Renal cortical epithelial cell (primary cell): Measurements from ENCODE around the gene TPRKB. TPM values are rescaled to one million over a fixed set of nuclear protein-coding genes. Genes with fewer than 3 reads are reported as not detected.
"Not testable (repeated sequence)": the region's sequence is repeated elsewhere in the genome, so short reads cannot be mapped to it uniquely, and the experiment has no call there.

Experiments
- DNase-seq: peaks from one replicate; pipeline ENCODE4 v3.0.0-alpha.2; 2011; ENCODE audit warnings: low read depth
- total RNA-seq: library from RNA; depleted of rRNA; stranded (reverse); fragments of >200 nt; gene quantifications from 2 replicates; pipeline ENCODE4 v1.2.3, GENCODE V29; 2014

TPRKB gene
- total RNA-seq, result 23.4 and 53.3 TPM in 2 replicates

DNA sequence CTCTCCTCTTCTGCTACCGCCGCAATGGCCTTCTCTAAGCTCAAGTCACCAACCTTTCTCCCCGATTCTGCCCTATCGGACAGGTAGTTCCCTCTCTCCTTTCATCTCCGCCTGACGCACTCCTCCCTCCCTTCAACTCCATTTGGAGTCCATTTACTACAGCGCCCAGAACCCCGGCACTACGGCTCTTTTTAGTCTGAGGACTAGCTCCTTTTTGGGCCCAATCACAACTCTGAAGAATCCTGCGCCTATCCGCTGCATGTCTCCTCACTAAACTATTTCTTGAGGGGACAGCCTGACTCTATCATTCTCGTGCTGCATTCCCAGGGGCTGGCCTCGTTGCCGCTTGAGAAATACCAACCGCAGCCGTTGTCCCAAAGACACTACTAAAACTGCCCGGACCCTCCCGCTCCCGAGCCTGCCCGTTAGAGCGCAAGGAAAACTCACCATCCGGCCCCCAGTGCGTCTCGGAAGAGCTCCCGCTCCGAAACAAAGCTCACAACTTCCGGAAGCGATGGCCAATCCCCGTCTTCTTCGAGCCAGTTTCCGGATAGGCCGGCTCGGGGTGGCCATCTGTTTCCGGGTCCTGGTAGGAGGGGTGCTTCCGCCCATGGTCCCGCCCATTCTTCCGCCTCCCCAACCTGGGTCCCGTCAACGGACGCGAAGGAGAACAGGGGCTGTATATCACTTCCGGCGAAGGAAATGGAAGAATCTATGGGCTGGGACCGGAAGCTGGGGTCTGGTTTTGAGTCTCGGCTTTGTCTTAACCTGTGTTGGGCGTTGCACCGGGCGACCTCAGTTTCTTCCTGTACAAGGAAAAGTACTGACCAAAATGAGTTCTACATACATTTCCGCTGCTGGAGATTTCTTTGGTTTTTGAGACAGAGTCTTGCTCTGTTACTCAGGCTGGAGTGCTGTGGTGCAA lies at the start of gene TPRKB:
TPRKB (minus strand) TSS at position 491 of the 925 bp plus-strand sequence. CDS start 2,776 bp downstream, outside the sequence.
- peak; percentile 96 for DNase-seq

DNA sequence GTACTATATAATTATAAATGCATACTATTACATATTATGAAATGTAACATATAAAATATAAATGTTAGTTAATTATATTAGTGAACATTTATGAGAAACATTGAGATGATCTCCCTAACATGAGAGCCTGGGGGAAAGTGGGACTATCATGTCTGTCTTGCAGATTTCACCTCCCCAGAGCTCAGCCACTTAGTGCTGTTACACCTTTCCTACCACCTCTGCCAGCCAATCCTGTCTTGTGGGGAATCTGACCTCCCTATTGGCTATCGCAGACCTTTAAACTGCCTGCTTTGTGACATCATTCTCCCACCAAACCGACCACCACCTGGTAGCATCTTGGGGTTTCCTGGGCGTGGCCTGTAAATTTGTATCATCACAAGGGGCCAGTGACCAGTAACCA lies 46.7 kb upstream of the TPRKB start, which contains the start of gene C2orf78:
C2orf78 (plus strand) TSS at position 301 of the 400 bp plus-strand sequence. CDS start 127 bp downstream, outside the sequence.
- DNase-seq, result not testable (repeated sequence)

DNA sequence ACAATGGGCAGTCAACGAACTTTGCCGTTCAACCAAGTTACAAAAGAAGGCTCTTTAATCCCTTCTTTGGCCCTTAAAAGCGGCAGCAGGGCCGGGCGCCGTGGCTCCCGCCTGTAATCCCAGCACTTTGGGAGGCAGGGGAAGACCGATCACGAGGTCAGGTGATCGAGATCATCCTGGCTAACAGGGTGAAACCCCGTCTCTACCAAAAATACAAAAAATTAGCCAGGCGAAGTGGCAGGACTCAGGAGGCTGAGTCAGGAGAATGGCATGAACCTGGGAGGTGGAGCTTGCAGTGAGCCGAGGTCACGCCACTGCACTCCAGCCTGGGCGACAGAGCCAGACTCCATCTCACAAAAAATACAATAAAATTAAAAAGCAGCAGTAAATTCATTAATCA lies 46.3 kb upstream of the TPRKB start:
- DNase-seq, result peak; percentile 4

DNA sequence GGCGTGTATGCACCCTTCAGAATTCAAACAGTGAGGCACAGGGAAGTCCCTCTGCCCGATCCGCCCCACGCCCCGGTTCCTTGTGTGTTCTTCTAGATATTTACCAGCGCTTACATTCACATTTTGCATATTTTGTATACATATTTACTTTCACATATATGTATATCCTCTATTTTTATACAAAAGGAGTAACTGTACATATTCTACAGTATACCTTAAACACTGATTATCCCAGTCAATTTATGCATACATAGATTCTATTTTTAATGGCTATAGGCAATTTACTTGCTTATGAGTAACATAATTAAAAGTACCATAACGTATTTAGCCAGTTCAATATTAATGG lies 43.1 kb upstream of the TPRKB start:
- DNase-seq, result no peak

DNA sequence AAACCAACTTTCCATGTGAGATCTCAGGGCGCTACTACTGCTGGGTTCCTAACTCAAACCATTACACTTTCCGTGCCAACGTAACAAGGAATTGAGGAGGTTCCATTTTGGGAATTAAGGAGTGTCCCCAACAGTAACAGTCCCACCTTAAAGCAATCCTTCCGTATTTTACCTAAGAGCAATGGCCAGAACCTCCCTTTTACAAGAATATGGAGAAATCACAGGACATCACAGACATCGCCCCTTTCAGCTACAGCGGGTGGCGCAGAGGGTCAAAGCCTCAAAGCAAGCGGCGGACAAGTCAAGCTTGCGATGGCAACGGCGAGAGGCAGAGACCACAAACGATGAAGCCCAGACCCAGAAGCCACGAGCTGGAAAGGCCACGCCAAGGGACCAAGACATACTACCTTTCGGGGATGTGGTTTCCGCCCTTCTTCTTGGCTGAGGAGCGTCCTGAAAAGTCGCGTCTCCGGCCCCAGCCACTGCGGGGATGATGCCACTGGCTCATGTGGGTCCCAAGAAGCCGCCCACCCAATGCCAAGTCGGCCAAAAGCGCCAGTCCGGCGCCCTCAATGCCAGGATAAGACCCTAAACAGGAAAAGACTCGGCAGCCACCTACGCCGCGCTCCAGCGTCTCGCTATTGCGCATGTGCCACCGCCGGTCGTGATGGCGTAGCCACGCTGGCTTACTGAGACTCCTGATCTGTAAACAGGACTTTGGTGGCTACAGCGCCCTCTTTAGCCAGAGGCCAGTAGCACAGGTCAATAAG lies 42.5 kb upstream of the TPRKB start, which contains the start of gene DUSP11:
DUSP11 (minus strand) TSS at position 637 of the 770 bp plus-strand sequence; CDS start at position 508, 129 bp downstream.
- peak; percentile 91 for DNase-seq

DNA sequence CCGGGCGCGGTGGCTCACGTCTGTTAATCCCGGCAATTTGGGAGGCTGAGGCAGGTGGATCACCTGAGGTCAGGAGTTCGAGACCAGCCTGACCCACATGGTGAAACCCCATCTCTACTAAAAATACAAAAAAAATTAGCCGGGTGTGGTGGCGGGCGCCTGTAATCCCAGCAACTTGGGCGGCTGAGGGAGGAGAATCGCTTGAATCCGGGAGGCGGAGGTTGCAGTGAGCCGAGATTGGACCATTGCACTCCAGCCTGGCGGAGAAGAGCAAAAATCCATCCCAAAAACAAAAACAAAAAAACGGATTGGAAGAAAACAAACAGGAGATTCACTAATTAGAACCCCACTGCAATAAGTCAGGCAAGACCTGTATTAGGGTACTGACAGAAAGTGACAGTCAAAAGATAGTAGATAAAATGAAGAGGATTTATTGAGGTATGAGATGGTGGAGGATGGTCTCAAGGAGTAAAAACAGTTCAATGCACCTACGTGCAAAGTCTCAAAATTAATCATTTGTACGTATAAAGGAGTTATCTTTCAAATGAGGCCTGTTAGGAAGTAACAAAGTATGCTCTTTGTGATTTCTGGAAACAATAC lies 41.8 kb upstream of the TPRKB start:
- not testable (repeated sequence) for DNase-seq

DNA sequence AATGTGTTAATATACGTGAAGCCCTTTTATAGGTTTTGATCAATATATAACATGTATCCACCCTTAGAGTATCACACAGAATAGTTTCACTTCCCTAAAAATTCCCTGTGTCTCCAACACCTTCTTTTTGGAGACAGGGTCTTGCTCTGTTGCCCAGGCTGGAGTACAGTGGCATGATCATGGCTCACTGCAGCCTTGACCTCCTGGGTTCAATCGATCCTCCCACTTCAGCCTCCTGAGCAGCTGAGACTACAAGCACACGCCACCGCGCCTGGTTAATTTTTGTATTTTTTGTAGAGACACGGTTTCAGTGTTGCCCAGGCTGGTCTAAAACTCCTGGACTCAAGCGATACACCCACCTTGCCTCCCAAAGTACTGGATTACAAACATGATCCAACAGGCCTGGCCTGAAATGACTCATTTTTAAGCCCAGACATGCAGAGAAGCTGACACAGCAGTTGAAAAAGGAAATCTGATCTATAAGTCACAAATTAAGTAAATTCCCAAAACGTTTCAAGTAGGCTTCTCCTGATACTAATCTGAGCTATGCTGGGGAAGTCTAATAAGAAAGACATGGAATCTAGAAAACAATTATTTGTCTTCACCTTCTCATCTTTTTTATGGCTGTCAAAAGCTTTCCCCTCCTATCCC lies 39.8 kb upstream of the TPRKB start:
- peak; percentile 7 for DNase-seq

DNA sequence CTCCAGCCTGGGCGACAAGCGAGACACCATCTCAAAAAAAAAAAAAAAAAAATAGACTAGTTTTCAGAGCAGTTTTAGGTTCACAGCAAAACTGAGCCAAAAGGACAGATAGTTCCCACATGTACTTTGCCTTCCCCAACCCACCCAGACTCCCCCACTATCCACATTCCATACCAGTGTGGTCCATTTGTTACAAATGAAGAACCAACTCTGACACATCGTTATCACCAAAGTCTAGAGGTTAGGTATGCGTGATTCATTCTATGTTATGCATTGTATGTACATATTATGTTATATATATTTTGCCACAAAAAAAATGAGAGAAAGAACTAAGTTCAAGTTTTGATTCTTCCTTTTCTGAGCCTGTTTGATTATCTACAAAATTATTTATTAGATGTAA lies 39.2 kb upstream of the TPRKB start:
- no peak for DNase-seq

DNA sequence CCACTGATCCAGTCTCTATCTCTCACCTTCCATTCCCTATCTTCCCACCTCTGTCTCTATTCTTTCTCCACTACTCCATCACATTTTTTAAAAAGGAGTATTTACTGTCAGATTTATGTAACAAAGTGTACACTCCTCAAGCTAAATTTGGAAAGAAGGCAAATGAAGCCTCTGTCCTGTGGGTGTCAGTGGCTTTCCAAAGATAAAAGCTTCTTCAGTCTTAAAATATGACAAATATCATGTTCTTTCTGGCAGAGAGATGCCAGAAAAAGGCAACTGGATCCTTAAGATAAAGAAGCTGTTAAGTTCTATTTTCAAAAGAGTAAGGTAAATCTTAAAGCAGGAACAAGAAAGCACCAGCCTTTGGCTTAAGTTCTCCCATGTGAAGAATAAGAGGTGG lies 35.7 kb upstream of the TPRKB start:
- DNase-seq, result no peak

DNA sequence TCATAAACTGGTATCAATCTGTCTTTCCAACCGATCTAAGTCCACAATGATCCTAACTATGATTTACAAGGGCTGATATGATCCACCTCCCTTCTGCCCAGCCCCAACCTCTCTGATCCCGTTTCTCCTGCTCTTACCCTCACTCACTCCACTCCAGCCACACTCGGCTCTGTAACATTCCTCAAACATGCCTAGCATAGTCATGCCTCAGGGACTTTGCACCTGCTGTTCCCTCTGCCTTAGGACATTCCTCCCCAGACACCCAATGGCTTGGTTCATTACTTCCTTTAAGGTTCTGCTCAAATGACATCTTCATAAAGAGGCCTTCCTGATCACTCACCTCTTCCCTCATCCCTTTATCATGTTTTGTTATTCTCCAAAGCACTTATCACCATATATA lies 33.6 kb upstream of the TPRKB start:
- no peak for DNase-seq

DNA sequence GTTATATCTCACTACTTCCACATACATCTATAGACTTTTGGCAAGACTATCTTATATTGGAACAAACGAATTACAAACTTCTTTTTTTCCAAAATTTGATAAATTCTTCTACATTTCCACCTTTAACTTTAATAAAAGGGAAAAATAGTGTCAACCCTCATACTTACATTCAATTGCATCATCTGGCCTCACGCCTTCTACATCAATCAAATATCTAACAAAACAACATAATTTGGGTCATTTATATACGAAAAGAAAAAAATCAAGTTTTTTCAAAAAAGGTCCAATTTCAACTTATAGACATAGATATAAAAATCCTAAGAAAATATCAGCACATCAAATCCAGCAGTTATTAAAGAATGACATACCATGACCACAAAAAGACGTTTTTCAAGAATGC lies 29.8 kb upstream of the TPRKB start:
- no peak for DNase-seq

DNA sequence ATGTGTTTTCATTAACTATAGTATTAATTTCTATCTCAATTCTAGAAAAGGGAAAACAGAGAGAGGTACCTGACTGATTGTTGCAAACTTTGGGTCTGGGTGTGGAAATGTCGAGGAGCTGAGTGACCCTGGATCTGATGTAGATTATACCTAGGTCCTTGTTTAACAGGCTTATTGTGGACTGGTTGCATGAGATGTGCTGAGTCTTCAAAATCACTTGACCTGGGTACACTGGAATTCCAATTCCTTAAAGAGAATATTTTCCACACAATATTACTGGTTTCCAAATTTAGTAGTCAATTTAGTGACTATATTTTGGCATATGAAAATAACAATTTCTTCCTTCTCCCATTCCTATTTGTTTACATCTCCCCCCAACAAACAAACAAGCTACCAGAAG lies 29.2 kb upstream of the TPRKB start:
- DNase-seq, result no peak

DNA sequence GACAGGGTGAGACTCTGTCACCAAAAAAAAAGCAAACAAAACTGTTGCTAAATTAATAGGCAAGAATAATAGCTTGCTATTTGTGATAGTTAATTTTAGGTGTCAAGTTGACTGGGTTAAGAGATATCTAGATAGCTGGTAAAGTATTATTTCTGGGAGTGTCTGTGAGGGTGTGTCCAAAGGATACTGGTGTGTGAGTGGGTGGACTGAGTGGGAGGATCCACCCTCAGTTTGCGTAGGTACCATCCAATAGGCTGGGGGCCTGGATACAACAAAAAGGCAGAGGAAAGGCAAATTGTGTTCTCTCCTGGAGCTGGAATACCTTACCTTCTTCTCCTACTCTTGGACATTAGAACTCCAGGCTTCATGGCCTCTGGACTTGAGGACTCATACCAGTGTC lies 27.8 kb upstream of the TPRKB start:
- DNase-seq, result no peak

DNA sequence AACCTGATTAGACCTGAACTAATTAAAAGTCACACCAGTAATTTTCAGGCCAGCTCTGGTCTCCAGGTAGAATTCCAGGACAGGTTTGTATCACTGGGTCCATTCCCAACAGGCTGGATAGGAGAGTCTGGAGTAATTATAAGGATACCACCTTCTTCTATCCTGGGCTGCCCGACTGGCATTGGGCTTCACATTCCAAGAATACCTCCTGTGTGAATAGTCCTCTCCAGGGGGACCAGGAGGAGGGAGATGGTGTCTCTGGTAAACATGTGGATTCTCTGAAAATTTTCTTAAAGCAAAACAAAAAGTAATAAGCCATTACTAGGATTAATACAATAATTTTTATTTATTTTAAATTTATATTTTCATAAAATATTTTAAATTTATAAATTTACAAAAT lies 25.4 kb upstream of the TPRKB start:
- DNase-seq, result peak; percentile 6

DNA sequence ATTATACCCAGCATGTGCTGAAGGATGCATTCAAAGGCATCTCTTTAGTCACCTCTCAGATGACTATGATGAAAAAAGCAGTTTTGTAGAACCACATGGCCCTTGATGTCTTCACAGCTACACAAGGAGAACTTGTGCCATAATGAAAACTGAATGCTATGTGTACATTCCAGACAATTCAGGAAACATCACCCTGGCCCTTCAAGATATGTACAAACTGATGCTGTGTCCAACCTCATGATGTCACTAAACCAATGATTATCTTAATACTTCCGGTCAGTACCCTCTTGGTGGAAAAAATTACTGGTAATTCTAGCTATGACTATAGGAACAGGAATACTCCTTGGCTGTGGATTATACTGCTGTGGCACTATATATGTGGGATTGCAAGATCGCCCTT lies 22.8 kb upstream of the TPRKB start:
- no peak for DNase-seq

DNA sequence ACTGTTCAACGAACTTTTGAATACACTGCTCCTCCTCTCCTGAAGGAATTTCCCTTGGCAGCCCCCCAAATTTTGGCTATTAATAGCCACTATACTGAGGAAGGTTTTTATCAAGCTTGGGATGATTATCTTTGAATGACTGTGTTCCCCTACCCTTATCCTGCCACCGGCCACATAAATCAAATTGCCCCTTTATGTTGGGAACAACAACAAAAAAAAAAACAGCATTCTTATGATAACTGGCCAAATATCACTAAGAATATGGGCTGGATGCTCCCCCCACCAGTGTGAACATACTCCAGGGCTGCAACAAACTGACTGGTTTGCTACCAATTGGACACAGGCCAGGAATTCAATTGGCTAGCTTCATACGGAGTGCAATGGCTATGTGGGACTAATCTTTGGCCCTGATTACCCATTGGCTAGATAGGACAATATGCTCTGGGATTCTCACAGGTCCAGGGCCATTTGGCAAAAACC lies 22.2 kb upstream of the TPRKB start:
- DNase-seq, result no peak

DNA sequence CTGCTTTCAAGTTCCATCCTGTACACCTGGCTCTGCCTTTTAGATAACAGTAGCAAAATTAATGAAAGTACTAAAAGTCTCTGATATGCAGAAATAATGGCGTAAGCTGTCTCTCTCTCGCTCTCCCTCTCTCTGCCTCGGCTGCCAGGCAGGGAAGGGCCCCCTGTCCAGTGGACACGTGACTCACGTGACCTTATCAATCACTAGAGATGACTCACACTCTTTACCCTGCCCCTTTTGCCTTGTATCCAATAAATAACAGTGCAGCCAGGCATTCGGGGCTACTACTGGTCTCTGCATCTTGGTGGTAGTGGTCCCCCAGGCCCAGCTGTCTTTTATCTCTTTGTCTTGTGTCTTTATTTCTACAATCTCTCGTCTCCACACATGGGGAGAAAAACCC lies 17.2 kb upstream of the TPRKB start:
- DNase-seq, result not testable (repeated sequence)

DNA sequence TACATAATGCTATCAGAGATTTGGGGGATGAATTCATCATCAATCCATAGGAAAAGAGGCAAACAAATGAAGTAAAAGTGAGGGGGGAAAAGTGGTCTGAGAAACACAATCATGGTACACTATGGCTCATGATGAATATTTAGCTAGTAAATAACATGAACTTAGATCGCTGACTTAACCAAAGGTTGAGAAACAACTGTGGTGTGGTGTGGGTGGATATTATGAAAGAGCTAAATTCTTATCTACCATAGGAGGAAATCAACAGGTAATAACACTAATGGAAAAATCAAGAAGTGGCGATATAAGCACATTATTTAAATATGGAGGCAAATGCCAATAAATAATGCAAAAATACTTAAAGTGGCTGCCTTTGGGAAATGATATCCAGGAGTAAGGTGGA lies 12.2 kb upstream of the TPRKB start:
- peak; percentile 12 for DNase-seq

DNA sequence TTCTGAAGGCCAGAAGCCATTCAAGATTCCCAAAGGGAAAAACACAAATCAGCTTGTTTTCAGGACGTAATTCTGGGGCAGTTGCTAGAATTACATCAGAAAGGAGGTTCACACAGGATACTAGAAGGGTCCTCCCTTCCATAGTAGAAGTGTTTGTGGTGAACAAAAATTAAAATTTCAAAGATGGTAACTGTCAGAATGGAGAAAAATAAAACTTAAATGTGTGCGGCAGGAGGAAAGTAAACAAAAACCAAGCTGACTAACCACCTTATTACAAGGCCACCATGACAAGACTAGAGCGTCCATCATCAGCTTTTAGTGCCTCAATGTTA lies 9.7 kb upstream of the TPRKB start:
- no peak for DNase-seq

DNA sequence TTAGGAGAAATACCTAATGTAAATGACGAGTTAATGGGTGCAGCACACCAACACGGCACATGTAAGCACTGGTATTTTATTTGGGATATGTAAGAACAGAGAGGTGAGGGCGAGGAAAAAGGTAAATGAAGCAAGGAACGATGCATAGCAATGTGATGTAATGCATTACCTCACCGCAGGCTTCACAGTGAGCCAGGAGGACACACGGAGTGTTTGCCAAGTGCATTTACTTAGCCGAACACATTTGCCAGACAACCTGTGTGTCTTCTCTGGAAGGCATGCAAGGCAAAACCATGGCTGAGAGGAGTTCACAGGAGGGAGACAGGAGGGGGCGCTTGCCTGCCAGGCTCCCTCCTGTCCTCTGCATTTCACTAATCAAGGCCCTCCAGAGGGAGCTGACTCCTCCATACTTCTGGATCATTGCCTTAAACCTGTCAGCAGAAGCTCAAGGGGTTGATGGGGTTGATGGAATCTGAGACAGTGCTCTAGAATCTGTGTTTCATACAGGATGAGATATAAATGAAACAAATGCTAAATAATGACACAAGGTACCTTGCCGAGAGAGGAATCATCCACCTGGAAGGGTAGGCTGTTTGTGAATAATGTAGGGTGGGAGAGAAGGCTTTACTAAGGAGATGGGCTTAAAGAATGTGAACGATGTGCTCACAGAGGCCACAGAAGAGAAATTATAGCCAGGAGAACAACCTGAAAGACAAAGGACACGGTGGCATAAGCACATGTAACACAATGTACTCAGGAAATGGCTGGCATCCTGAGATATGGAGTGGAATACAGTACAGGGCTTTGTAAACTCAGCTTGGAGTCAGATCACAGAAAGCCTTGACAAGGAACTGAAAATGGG lies 9.1 kb upstream of the TPRKB start:
- DNase-seq, result no peak

DNA sequence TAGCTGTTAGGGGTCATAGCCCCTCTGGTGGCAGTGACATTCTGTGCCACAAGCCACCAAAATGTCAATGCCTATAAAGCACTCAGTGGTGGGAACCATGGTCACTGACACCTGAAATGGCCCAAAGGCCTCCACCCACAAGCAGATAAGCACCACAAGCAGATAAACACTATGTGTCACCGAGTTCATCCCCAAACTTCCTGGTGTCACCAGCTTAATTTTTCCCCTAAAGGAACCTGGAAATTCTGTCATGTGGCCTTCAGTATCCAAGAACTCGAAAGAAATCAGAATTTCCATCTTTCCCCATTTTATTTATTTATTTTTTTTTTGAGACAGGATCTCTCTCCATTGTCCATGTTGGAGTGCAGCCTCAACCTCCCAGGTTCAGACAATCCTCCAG lies 3.6 kb upstream of the TPRKB start:
- DNase-seq, result no peak
